ENCODE measurements around the gene FOXO6. TPM values are rescaled to one million over a fixed set of nuclear protein-coding genes. Genes with fewer than 3 reads are reported as not detected.

The FOXO6 gene
- total RNA-seq, 2 experiments from 2014 or later: 1.2 to 2.2 TPM

GRCh38 chr1:41333146-41333784 lies 28.0 kb upstream of the FOXO6 start:
- no peak overlapping the region for H3K4me3 Mint-ChIP-seq
- no peak for DNase-seq
- Histone ChIP-seq H3K9me3 (ENCODE audit: control insufficient read depth in 1 of 2, insufficient read depth in 1 of 2, low read length in 2 of 2) (peaks cover 0 to 2% of the 10 kb centered on the region in 2 experiments), H3K4me1 (ENCODE audit: insufficient read depth, low read length) (no peaks in the 10 kb centered on the region), H3K27ac (ENCODE audit: low read depth in 1 of 2, low read length in 2 of 2) (no peak overlapping the region), H3K4me3 (ENCODE audit: low read length) (no peak overlapping the region), H3K27me3 (ENCODE audit: control insufficient read depth in 1 of 2, insufficient read depth in 2 of 2, low read length in 2 of 2) (peaks cover 5 to 10% of the 10 kb centered on the region in 2 experiments), H3K36me3 (ENCODE audit: insufficient read depth, low read length) (no peaks in the 10 kb centered on the region)
- ATAC-seq (ENCODE audit: poor library complexity): no peak
- TF ChIP-seq, protein P1, sequence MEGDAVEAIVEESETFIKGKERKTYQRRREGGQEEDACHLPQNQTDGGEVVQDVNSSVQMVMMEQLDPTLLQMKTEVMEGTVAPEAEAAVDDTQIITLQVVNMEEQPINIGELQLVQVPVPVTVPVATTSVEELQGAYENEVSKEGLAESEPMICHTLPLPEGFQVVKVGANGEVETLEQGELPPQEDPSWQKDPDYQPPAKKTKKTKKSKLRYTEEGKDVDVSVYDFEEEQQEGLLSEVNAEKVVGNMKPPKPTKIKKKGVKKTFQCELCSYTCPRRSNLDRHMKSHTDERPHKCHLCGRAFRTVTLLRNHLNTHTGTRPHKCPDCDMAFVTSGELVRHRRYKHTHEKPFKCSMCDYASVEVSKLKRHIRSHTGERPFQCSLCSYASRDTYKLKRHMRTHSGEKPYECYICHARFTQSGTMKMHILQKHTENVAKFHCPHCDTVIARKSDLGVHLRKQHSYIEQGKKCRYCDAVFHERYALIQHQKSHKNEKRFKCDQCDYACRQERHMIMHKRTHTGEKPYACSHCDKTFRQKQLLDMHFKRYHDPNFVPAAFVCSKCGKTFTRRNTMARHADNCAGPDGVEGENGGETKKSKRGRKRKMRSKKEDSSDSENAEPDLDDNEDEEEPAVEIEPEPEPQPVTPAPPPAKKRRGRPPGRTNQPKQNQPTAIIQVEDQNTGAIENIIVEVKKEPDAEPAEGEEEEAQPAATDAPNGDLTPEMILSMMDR (IDR thresholded peaks at IDR 0.05): no peak
- no peak overlapping the region for H3K27ac Mint-ChIP-seq
- no peaks in the 10 kb centered on the region for H3K9me3 Mint-ChIP-seq
- no peaks in the 10 kb centered on the region for H3K4me1 Mint-ChIP-seq (ENCODE audit: low read depth)
- POLR2A ChIA-PET: no interaction called here
- no peaks in the 10 kb centered on the region for H3K36me3 Mint-ChIP-seq (ENCODE audit: low read depth)
- intact Hi-C loops (cut with DNase I, micrococcal nuclease): no loop called here
- peaks cover 24% of the 10 kb centered on the region for H3K27me3 Mint-ChIP-seq
- CTCF ChIA-PET: no interaction called here

DNA sequence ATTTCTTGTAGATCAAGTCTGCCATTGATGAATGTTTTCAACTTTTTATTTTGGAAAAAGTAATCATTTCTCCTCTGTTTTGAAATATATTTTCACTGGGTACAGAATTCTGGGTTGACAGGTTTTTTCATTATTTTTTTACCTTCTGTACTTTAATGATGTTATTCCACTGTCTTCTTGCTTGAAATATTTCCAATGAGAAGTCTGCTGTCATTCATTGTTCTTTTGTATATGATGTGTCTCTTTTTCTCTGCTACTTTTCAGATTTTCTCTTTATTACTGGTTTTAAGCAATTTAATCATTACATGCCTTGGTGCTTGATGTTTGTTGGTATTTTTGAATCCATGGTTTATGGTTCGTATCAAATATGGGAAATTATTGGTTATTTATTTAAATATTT lies 22.4 kb upstream of the FOXO6 start:
- Histone ChIP-seq H3K9me3 (ENCODE audit: control insufficient read depth in 1 of 2, insufficient read depth in 1 of 2, low read length in 2 of 2) (peaks cover 0 to 14% of the 10 kb centered on the region in 2 experiments), H3K4me1 (ENCODE audit: insufficient read depth, low read length) (no peaks in the 10 kb centered on the region), H3K36me3 (ENCODE audit: insufficient read depth, low read length) (no peaks in the 10 kb centered on the region), H3K4me3 (ENCODE audit: low read length) (no peak overlapping the region), H3K27ac (ENCODE audit: low read depth in 1 of 2, low read length in 2 of 2) (no peak overlapping the region), H3K27me3 (ENCODE audit: control insufficient read depth in 1 of 2, insufficient read depth in 2 of 2, low read length in 2 of 2) (peaks cover 9 to 10% of the 10 kb centered on the region in 2 experiments)
- TF ChIP-seq, protein P1 (IDR thresholded peaks at IDR 0.05): no peak
- ChIA-PET POLR2A (no interaction called here), CTCF (no interaction called here)
- Mint-ChIP-seq H3K4me3 (no peak overlapping the region), H3K27ac (no peak overlapping the region), H3K27me3 (peaks cover 46% of the 10 kb centered on the region), H3K4me1 (ENCODE audit: low read depth) (no peaks in the 10 kb centered on the region), H3K9me3 (peaks cover 3% of the 10 kb centered on the region), H3K36me3 (ENCODE audit: low read depth) (no peaks in the 10 kb centered on the region)
- ATAC-seq (ENCODE audit: poor library complexity) (no peak), DNase-seq (no peak)
- intact Hi-C loops (cut with DNase I, micrococcal nuclease): no loop called here

GRCh38 chr1:41340655-41341364 lies 20.4 kb upstream of the FOXO6 start:
- Mint-ChIP-seq H3K27me3 (peaks cover 47% of the 10 kb centered on the region), H3K9me3 (peaks cover 3% of the 10 kb centered on the region), H3K36me3 (ENCODE audit: low read depth) (no peaks in the 10 kb centered on the region), H3K27ac (no peak overlapping the region), H3K4me3 (no peak overlapping the region), H3K4me1 (ENCODE audit: low read depth) (no peaks in the 10 kb centered on the region)
- intact Hi-C loops (cut with DNase I, micrococcal nuclease): loop anchor here in 1 of 2 experiments (5.0 kb wide), 1 partner anchor 51 kb away; no protein-coding TSS in a partner anchor
- Histone ChIP-seq H3K36me3 (ENCODE audit: insufficient read depth, low read length) (no peaks in the 10 kb centered on the region), H3K27me3 (ENCODE audit: control insufficient read depth in 1 of 2, insufficient read depth in 2 of 2, low read length in 2 of 2) (peaks cover 9 to 12% of the 10 kb centered on the region in 2 experiments), H3K27ac (ENCODE audit: low read depth in 1 of 2, low read length in 2 of 2) (no peak overlapping the region), H3K9me3 (ENCODE audit: control insufficient read depth in 1 of 2, insufficient read depth in 1 of 2, low read length in 2 of 2) (peaks cover 0 to 14% of the 10 kb centered on the region in 2 experiments), H3K4me3 (ENCODE audit: low read length) (no peak overlapping the region), H3K4me1 (ENCODE audit: insufficient read depth, low read length) (no peaks in the 10 kb centered on the region)
- ChIA-PET POLR2A (no interaction called here), CTCF (no interaction called here)
- no peak for ATAC-seq (ENCODE audit: poor library complexity)
- TF ChIP-seq, protein P1 (IDR thresholded peaks at IDR 0.05): no peak
- DNase-seq: no peak

Measured in CD4-positive, alpha-beta T cell (primary cell).